Subcutaneous adipose tissue (tissue), 4 donors: Measurements from ENCODE around the gene B3GALNT2. TPM values are rescaled to one million over a fixed set of nuclear protein-coding genes. Genes with fewer than 3 reads are reported as not detected.

Source experiments
- total RNA-seq, 4 donors: library from RNA; depleted of rRNA; stranded (reverse); fragments of >200 nt; gene quantifications; one replicate each; pipeline ENCODE4 v1.1.0, GENCODE V29; 2016
- TF ChIP-seq, protein P1 (sequence below): fragments of 450-650 bp; IDR thresholded peaks from one replicate; pipeline ENCODE4 v1.5.1; 2016; ENCODE audit warnings: low read depth, mild to moderate bottlenecking, control low read depth, antibody characterized with exemption, moderate library complexity

The B3GALNT2 gene
- total RNA-seq, 4 donors from 2014 or later = 15.4 to 19.4 (median 17.5) TPM

- TF ChIP-seq, protein P1, sequence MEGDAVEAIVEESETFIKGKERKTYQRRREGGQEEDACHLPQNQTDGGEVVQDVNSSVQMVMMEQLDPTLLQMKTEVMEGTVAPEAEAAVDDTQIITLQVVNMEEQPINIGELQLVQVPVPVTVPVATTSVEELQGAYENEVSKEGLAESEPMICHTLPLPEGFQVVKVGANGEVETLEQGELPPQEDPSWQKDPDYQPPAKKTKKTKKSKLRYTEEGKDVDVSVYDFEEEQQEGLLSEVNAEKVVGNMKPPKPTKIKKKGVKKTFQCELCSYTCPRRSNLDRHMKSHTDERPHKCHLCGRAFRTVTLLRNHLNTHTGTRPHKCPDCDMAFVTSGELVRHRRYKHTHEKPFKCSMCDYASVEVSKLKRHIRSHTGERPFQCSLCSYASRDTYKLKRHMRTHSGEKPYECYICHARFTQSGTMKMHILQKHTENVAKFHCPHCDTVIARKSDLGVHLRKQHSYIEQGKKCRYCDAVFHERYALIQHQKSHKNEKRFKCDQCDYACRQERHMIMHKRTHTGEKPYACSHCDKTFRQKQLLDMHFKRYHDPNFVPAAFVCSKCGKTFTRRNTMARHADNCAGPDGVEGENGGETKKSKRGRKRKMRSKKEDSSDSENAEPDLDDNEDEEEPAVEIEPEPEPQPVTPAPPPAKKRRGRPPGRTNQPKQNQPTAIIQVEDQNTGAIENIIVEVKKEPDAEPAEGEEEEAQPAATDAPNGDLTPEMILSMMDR = no peak
Observed at GRCh38 chr1:235473806-235474205, 30.4 kb downstream of the B3GALNT2 start.

GRCh38 chr1:235470741-235471439 lies 33.4 kb downstream of the B3GALNT2 start:
- TF ChIP-seq, protein P1 = no peak

DNA sequence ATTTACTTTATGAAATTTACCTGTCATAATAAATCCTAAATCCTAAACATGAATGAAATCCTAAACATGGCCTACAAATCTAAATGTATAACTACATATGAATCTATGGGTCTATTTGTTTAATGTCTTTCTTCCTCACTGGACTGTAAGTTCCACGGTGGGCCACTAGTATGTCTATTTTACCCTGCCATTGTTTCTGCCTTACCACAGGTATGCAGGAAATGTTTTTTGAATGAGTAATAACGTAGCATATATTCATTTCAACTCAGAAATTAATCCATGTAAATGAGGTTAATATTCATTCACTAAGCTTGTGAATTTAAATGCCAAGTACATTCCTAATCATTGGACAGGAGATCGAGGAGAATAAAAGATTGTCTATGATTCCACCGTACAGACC lies 35.3 kb downstream of the B3GALNT2 start:
- TF ChIP-seq, protein P1 = no peak

GRCh38 chr1:235468004-235468403 lies 36.2 kb downstream of the B3GALNT2 start:
- TF ChIP-seq, protein P1 = no peak

GRCh38 chr1:235465066-235465465 lies 39.2 kb downstream of the B3GALNT2 start:
- TF ChIP-seq, protein P1 = no peak

DNA sequence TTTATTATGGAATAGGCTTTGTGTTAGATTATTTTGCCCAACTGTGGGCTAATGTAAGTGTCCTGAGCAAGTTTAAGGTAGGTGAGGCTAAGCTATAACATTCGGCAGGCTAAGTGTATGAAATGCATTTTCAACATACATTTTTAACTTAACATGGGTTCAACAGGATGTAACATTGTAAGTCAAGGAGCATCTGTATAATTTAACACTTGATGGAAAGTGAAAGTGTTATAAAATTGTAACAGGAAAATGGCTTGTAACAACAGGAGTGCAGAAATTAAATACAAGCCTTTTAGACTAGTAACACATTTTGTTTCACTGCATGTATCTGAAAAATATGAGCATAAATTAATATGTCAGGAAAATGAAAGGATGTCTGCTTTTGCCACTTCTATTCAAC lies 42.3 kb downstream of the B3GALNT2 start:
- TF ChIP-seq, protein P1 = no peak

DNA sequence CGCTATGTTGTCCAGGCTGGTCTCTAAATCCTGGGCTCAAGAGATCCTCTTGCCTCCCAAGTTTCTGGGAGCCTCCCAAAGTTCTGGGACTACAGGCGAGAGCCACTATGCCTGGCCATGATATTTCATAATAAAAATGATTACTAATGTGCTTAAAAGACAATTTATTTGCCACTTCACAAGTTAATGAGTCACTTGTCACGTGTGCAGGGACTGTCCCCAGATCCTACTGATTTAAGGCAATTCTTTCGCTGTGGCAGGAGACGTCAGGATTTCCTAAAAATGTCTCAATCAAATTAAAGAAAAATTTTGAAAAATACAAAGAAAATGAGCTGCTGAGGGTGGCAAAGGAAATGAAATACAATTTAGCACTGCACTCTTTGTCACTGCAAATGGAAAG lies 43.5 kb downstream of the B3GALNT2 start:
- TF ChIP-seq, protein P1 = no peak
